CD4-positive, alpha-beta T cell treated with Interleukin-21 for 1 hour (primary cell): ENCODE measurements around the gene TBC1D2B.

Source experiments
- DNase-seq: peaks from one replicate; pipeline ENCODE4 v3.0.0-alpha.2; 2020

The TBC1D2B gene

GRCh38 chr15:78093242-78094020 is 15.9 kb upstream of the TBC1D2B start:
- no peak for DNase-seq

GRCh38 chr15:78092261-78093041 is 14.9 kb upstream of the TBC1D2B start, which contains the start of gene SH2D7:
TSS of gene SH2D7 (plus strand) at chr15:78092561. CDS start at chr15:78092585, 24 bp downstream.
- no peak for DNase-seq

- DNase-seq: no peak
Observed at GRCh38 chr15:78090422-78091063, 13.0 kb upstream of the TBC1D2B start.

GRCh38 chr15:78088773-78089080 is 11.2 kb upstream of the TBC1D2B start:
- DNase-seq: no peak

GRCh38 chr15:78087951-78088772 is 10.7 kb upstream of the TBC1D2B start:
- no peak for DNase-seq

GRCh38 chr15:78085928-78086327 is 8.4 kb upstream of the TBC1D2B start:
- no peak for DNase-seq

GRCh38 chr15:78084449-78084750 is 6.9 kb upstream of the TBC1D2B start:
- no peak for DNase-seq

- no peak for DNase-seq
Observed at GRCh38 chr15:78083687-78084448, 6.4 kb upstream of the TBC1D2B start.

GRCh38 chr15:78083186-78083585 is 5.7 kb upstream of the TBC1D2B start:
- no peak for DNase-seq

- no peak for DNase-seq
Observed at GRCh38 chr15:78082743-78083110, 5.2 kb upstream of the TBC1D2B start.

- DNase-seq: no peak
Observed at GRCh38 chr15:78082106-78082742, 4.7 kb upstream of the TBC1D2B start.

- no peak for DNase-seq
Observed at GRCh38 chr15:78080088-78080460, 2.6 kb upstream of the TBC1D2B start.

GRCh38 chr15:78079298-78080087 is 2.0 kb upstream of the TBC1D2B start:
- no peak for DNase-seq

- DNase-seq: no peak
Observed at GRCh38 chr15:78077871-78078210, 330 bp upstream of the TBC1D2B start.

- no peak for DNase-seq
Observed at GRCh38 chr15:78076231-78077052, 1.1 kb downstream of the TBC1D2B start.

- no peak for DNase-seq
Observed at GRCh38 chr15:78075490-78076230, 1.9 kb downstream of the TBC1D2B start.

- no peak for DNase-seq
Observed at GRCh38 chr15:78073046-78073787, 4.3 kb downstream of the TBC1D2B start.

GRCh38 chr15:78072080-78072892 is 5.2 kb downstream of the TBC1D2B start:
- peak; percentile 65 for DNase-seq
